K562 (cell line): ENCODE measurements around the gene CCDC90B. TPM values are rescaled to one million over a fixed set of nuclear protein-coding genes. Genes with fewer than 3 reads are reported as not detected.

Experiments
- ATAC-seq: fragments of 200-7000 bp; cut with Tn5 transposase; 3 replicates; pipeline ENCODE4 v1.9.1; 2020; ENCODE audit warnings: moderate library complexity
- BruUV-seq: library from RNA; stranded (reverse); fragments of 400-500 nt; replicated peaks from 2 replicates; lab custom pipeline; 2021; lab: Mats Ljungman, UMichigan
- CTCF ChIA-PET: fragments of 300-600 bp; formaldehyde crosslinking; extraction: SDS; loops from one replicate; lab custom pipeline; 2021; ENCODE audit warnings: low intra/inter-chr PET ratio; lab: Yijun Ruan, JAX
- POLR2A ChIA-PET: fragments of 300-600, 350-650 bp; sonication (Branson Sonifier 250); formaldehyde crosslinking; extraction: SDS; loops from one replicate; lab custom pipeline; 2021; ENCODE audit warnings: antibody characterized with exemption, inconsistent platforms; lab: Yijun Ruan, JAX
- DNase-seq, 4 experiments: peaks; one replicate each; pipeline versions ENCODE4 v3.0.0 to v3.0.0-alpha.2; 2011 to 2018; ENCODE audit warnings: low spot score in 3 of 4, mixed read lengths in 3 of 4; ENCODE audit errors: extremely low read depth in 1 of 4
- FAIRE-seq: peaks from 2 replicates; lab custom pipeline; 2011; peaks lifted over from hg19 to GRCh38; lab: Jason Lieb, UNC
- H2AFZ ChIP-seq: 2 replicates; pipeline ENCODE4 v1.6.0; 2011; ENCODE audit warnings: low read depth, low read length, control low read depth, inconsistent platforms
- H3K27ac ChIP-seq: fragments of 200-600 bp; 3 replicates; pipeline ENCODE4 v1.8.0; 2011; ENCODE audit warnings: low read depth, mild to moderate bottlenecking, control low read depth, inconsistent platforms, low read length, moderate library complexity, mixed read lengths; ENCODE audit errors: extremely low read depth
- H3K27me3 ChIP-seq, 2 experiments: fragments of 300-600 bp in 1 of 2; 2 replicates in 1 of 2; 3 replicates in 1 of 2; pipeline versions ENCODE4 v1.6.0 to v1.8.0; 2011; ENCODE audit warnings: inconsistent platforms in 2 of 2, low read length in 2 of 2, mild to moderate bottlenecking in 1 of 2, mixed read lengths in 1 of 2, moderate library complexity in 1 of 2; ENCODE audit not compliant: control insufficient read depth in 2 of 2, insufficient read depth in 2 of 2
- H3K36me3 ChIP-seq: fragments of 300-600 bp; 3 replicates; pipeline ENCODE4 v1.8.0; 2011; ENCODE audit warnings: mild to moderate bottlenecking, low read length, inconsistent platforms; ENCODE audit not compliant: control insufficient read depth, insufficient read depth
- H3K4me1 ChIP-seq, 2 experiments: fragments of 200-600 bp in 1 of 2; replicated peaks in 1 of 2; 2 replicates in 1 of 2; 3 replicates in 1 of 2; pipeline versions ENCODE4 v1.5.1 to v1.8.0; 2011; ENCODE audit warnings: inconsistent platforms in 2 of 2, low read length in 2 of 2, mild to moderate bottlenecking in 1 of 2, mixed read lengths in 1 of 2, moderate library complexity in 1 of 2; ENCODE audit not compliant: control insufficient read depth in 2 of 2, insufficient read depth in 2 of 2
- H3K4me2 ChIP-seq: 2 replicates; pipeline ENCODE4 v1.6.1; 2011; ENCODE audit warnings: low read length, control low read depth, inconsistent platforms, mixed read lengths; ENCODE audit not compliant: insufficient read depth
- H3K4me3 ChIP-seq: fragments of 200-600 bp; sonication (generic), shearing (Covaris generic); 2 replicates; pipeline ENCODE4 v1.5.1; 2016; ENCODE audit warnings: control low read depth, inconsistent platforms
- H3K79me2 ChIP-seq: fragments of 200-600 bp; 3 replicates; pipeline ENCODE4 v1.8.0; 2011; ENCODE audit warnings: low read length, inconsistent platforms; ENCODE audit not compliant: control insufficient read depth, insufficient read depth
- H3K9ac ChIP-seq, 2 experiments: 2 replicates each; pipeline versions ENCODE4 v1.6.0 to v1.6.1; 2011; ENCODE audit warnings: low read depth in 2 of 2, low read length in 2 of 2, control low read depth in 1 of 2, inconsistent platforms in 1 of 2, mild to moderate bottlenecking in 1 of 2, mixed read lengths in 1 of 2; ENCODE audit not compliant: insufficient read depth in 1 of 2
- H3K9me1 ChIP-seq: one replicate; pipeline ENCODE4 v1.6.0; 2011; ENCODE audit warnings: inconsistent platforms, mild to moderate bottlenecking, low read length, moderate library complexity; ENCODE audit not compliant: control insufficient read depth, insufficient read depth
- H3K9me3 ChIP-seq: replicated peaks from 2 replicates; pipeline ENCODE4 v1.5.1; 2011; ENCODE audit warnings: low read depth, low read length, inconsistent platforms; ENCODE audit not compliant: control insufficient read depth, insufficient read depth
- H4K20me1 ChIP-seq: replicated peaks from 2 replicates; pipeline ENCODE4 v1.6.1; 2011; ENCODE audit warnings: low read length, inconsistent platforms, mixed read lengths; ENCODE audit not compliant: control insufficient read depth, insufficient read depth
- CHD4 ChIP-seq: fragments of 200-600 bp; sonication (generic); IDR thresholded peaks from 3 replicates; pipeline ENCODE4 v1.6.1; 2012; ENCODE audit warnings: low read depth, mild to moderate bottlenecking, mixed read lengths, low read length, inconsistent platforms; ENCODE audit not compliant: insufficient read depth, insufficient replicate concordance, poor library complexity, severe bottlenecking
- KLF6 ChIP-seq: fragments of 250-450 bp; sonication (Bioruptor Pico); IDR thresholded peaks from 2 replicates; pipeline ENCODE4 v1.4.0; 2020; ENCODE audit warnings: mild to moderate bottlenecking, moderate library complexity, borderline replicate concordance
- NR2F6 ChIP-seq: fragments of 450-650 bp; formaldehyde crosslinking; IDR thresholded peaks from 2 replicates; pipeline ENCODE4 v1.4.0; 2020; ENCODE audit warnings: mild to moderate bottlenecking
- NUFIP1 ChIP-seq: fragments of 450-650 bp; IDR thresholded peaks from 2 replicates; pipeline ENCODE4 v1.6.1; 2018; ENCODE audit not compliant: partially characterized antibody
- POLR2G ChIP-seq: fragments of 200-400 bp; formaldehyde crosslinking; IDR thresholded peaks from 2 replicates; pipeline ENCODE4 v1.6.1; 2017; ENCODE audit warnings: low read depth, mild to moderate bottlenecking, antibody characterized with exemption, low read length, moderate library complexity
- RCOR1 ChIP-seq, 2 experiments: IDR thresholded peaks; 2 replicates each; pipeline ENCODE4 v1.6.1; 2012; ENCODE audit warnings: low read depth in 2 of 2, low read length in 2 of 2, borderline replicate concordance in 1 of 2, improper control_type of control experiment in 1 of 2
- SIN3A ChIP-seq, 2 experiments: fragments of 150-350 bp in 1 of 2; IDR thresholded peaks; 2 replicates each; pipeline ENCODE4 v1.6.1; 2011 to 2016; ENCODE audit warnings: borderline replicate concordance in 2 of 2, low read depth in 2 of 2, low read length in 2 of 2, mild to moderate bottlenecking in 2 of 2, moderate library complexity in 2 of 2; ENCODE audit not compliant: control insufficient read depth in 1 of 2
- SMARCA4 ChIP-seq: fragments of 450-650 bp; IDR thresholded peaks from 2 replicates; pipeline ENCODE4 v1.6.1; 2016
- SMARCB1 ChIP-seq: IDR thresholded peaks from 2 replicates; pipeline ENCODE4 v1.6.1; 2011; ENCODE audit warnings: improper control_type of control experiment, low read depth; ENCODE audit not compliant: insufficient read length
- SRSF7 ChIP-seq: fragments of 200-400 bp; formaldehyde crosslinking; optimal IDR thresholded peaks from 2 replicates; pipeline ENCODE3; 2017; ENCODE audit warnings: mild to moderate bottlenecking, low read depth, low read length
- STAT5B ChIP-seq: fragments of 250-450 bp; sonication (Bioruptor Pico); IDR thresholded peaks from 2 replicates; pipeline ENCODE4 v1.8.0; 2021; ENCODE audit warnings: mild to moderate bottlenecking, inconsistent platforms
- TRIM24 ChIP-seq, 2 experiments: fragments of 450-650 bp; IDR thresholded peaks; 2 replicates each; pipeline ENCODE4 v1.6.1; 2016
- ZBTB2 ChIP-seq: fragments of 450-650 bp; IDR thresholded peaks from 2 replicates; pipeline ENCODE4 v1.6.1; 2016; ENCODE audit warnings: antibody characterized with exemption
- ZNF239 ChIP-seq: fragments of 250-450 bp; sonication (Bioruptor Pico); IDR thresholded peaks from 2 replicates; pipeline ENCODE4 v1.4.0; 2020; ENCODE audit warnings: mild to moderate bottlenecking
- ZNF274 ChIP-seq: IDR thresholded peaks from 2 replicates; pipeline ENCODE4 v1.6.1; 2011; ENCODE audit warnings: low read depth, mild to moderate bottlenecking, low read length, moderate library complexity, borderline replicate concordance
- ZNF583 ChIP-seq: fragments of 250-450 bp; sonication (Bioruptor Pico); IDR thresholded peaks from 2 replicates; pipeline ENCODE4 v1.4.0; 2020
- ZNF696 ChIP-seq: fragments of 250-450 bp; sonication (Bioruptor Pico); conservative IDR thresholded peaks from 2 replicates; pipeline ENCODE4 v1.4.0; 2020; ENCODE audit warnings: mild to moderate bottlenecking, moderate library complexity
- ZZZ3 ChIP-seq: fragments of 450-650 bp; IDR thresholded peaks from 2 replicates; pipeline ENCODE4 v1.6.1; 2016; ENCODE audit warnings: antibody characterized with exemption, mild to moderate bottlenecking, moderate library complexity
- WGBS: fragments of 100-300 bp; shearing (Covaris generic); methylation state at CpG from one replicate; pipeline ENCODE4 v1.1.6; 2016; ENCODE audit warnings: low coverage, mixed read lengths; ENCODE audit not compliant: insufficient coverage; ENCODE audit errors: missing lambda C conversion rate; 5-methylcytosine and 5-hydroxymethylcytosine counted together
- in situ Hi-C: fragments of 300-500 bp; cut with MboI; formaldehyde crosslinking; loops from 4 replicates; pipeline ENCODE4 v1.15.0; 2018; ENCODE audit warnings: inconsistent platforms, mixed read lengths
- intact Hi-C: fragments of 100-400 bp; cut with micrococcal nuclease; formaldehyde crosslinking; loops from 2 replicates; pipeline ENCODE4 v1.14.2; 2022
- polyA plus RNA-seq, 8 experiments: library from polyadenylated mRNA; depleted of rRNA in 4 of 8; stranded (reverse) in 5 of 8; unstranded in 3 of 8; fragments of >200 nt; fragmentation: Nextera tagmentation in 2 of 8; fragmentation: Illumina TruSeq in 1 of 8; extraction: Ambion mirVana in 2 of 8; extraction: Trizol in 1 of 8; gene quantifications; 2 replicates each; pipeline versions ENCODE4 v1.2.1 to v1.2.3, GENCODE V29; 2011 to 2014; ENCODE audit warnings: inconsistent platforms in 1 of 8, missing spikeins in 1 of 8
- total RNA-seq, 7 experiments: library from RNA; depleted of rRNA in 6 of 7; stranded (reverse); fragments of >200 nt in 6 of 7; fragmentation: Illumina TruSeq in 2 of 7; extraction: Trizol in 2 of 7; gene quantifications; 2 replicates each; pipeline versions ENCODE4 v1.2.1 to v1.2.3, GENCODE V29; 2011 to 2021; ENCODE audit warnings: low replicate concordance in 1 of 7
- TF ChIP-seq, protein P1 (sequence below), 2 experiments: fragments of 200-800 bp in 1 of 2; sonication (Bioruptor generic) in 1 of 2; sonication (generic) in 1 of 2; formaldehyde crosslinking in 1 of 2; IDR thresholded peaks in 1 of 2; conservative IDR thresholded peaks in 1 of 2; 2 replicates each; pipeline versions ENCODE4 v1.5.0 to v1.6.1; 2016 to 2020; ENCODE audit warnings: missing compliant biosample characterization in 1 of 2, missing genetic modification characterization in 1 of 2, missing genetic modification reagents in 1 of 2
- TF ChIP-seq, protein P2 (sequence below): sonication (generic); formaldehyde crosslinking; IDR thresholded peaks from 2 replicates; pipeline ENCODE4 v1.8.0; 2023; ENCODE audit warnings: mild to moderate bottlenecking, missing genetic modification reagents

The CCDC90B gene
- total and polyA plus RNA-seq, 9 of the 15 experiments (the other 6 are each of a cell fraction or from before 2014, with no cell fraction given) = 26.6 to 63.6 (median 51.8) TPM

GRCh38 chr11:83287631-83288030 lies 1.5 kb upstream of the CCDC90B start:
- no peaks in the 10 kb centered on the region for H3K9me1 ChIP-seq
- peak overlapping the region in 1 of 2 experiments; percentile 24; a peak in 2 of 4 replicates for H3K9ac ChIP-seq
- 30% methylated on average over 4 of the region's 6 CpGs for WGBS
- no TSS peak for BruUV-seq
- CTCF ChIA-PET = no interaction called here
- peak in 2 of 4 experiments; percentile 47 to 82 for DNase-seq
- H3K27ac ChIP-seq = peak overlapping the region; percentile 38; the same call in 2 of the 3 replicates
- H3K27me3 ChIP-seq = no peaks in the 10 kb centered on the region
- POLR2A ChIA-PET = interaction anchor here (0.6 kb wide), 2 partner anchors 35 to 202 kb away, joined by 3 read pairs; no protein-coding TSS in a partner anchor
- ATAC-seq = peak; percentile 24
- H3K4me1 ChIP-seq = peaks cover 6 to 11% of the 10 kb centered on the region in 2 experiments; a peak in 4 of 5 replicates
- H3K4me2 ChIP-seq = peak overlapping the region; percentile 43
- H3K9me3 ChIP-seq = no peaks in the 10 kb centered on the region
- in situ Hi-C loops (no loop called here), intact Hi-C loops (loop anchor here (2.0 kb wide), 1 partner anchor 131 kb away; the partner anchor contains the start of gene PCF11)
- H2AFZ ChIP-seq = peak overlapping the region; percentile 90
- peaks cover 29% of the 10 kb centered on the region for H3K79me2 ChIP-seq
- H3K36me3 ChIP-seq = peaks cover 4% of the 10 kb centered on the region; the same call in 1 of the 3 replicates
- H4K20me1 ChIP-seq = no peaks in the 10 kb centered on the region
- no peak overlapping the region for H3K4me3 ChIP-seq
- FAIRE-seq = no peak
- TF ChIP-seq NR2F6 (CRISPR knock-in tag) = no peak
- no peak for TF ChIP-seq SRSF7
- TF ChIP-seq, protein P1, sequence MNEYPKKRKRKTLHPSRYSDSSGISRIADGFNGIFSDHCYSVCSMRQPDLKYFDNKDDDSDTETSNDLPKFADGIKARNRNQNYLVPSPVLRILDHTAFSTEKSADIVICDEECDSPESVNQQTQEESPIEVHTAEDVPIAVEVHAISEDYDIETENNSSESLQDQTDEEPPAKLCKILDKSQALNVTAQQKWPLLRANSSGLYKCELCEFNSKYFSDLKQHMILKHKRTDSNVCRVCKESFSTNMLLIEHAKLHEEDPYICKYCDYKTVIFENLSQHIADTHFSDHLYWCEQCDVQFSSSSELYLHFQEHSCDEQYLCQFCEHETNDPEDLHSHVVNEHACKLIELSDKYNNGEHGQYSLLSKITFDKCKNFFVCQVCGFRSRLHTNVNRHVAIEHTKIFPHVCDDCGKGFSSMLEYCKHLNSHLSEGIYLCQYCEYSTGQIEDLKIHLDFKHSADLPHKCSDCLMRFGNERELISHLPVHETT (CRISPR knock-in tag; conservative IDR thresholded peaks at IDR 0.05 in 1 of 2, IDR thresholded peaks at IDR 0.05 in 1 of 2) = no peak
- 0 out of 2 replicates have a peak, but pooled peaks have one; percentile 17 for TF ChIP-seq SMARCA4
- no peak for TF ChIP-seq KLF6 (CRISPR knock-in tag)
- TF ChIP-seq ZNF274 = no peak
- TF ChIP-seq ZZZ3 = no peak
- TF ChIP-seq ZNF583 (CRISPR knock-in tag) = no peak
- TF ChIP-seq NUFIP1 = no peak
- no peak for TF ChIP-seq RCOR1 (IDR thresholded peaks at IDR 0.05; ENCODE audit: borderline replicate concordance in 1 of 2, low read depth in 2 of 2, low read length in 2 of 2)
- no peak for TF ChIP-seq CHD4
- TF ChIP-seq POLR2G = no peak
- no peak for TF ChIP-seq STAT5B (CRISPR knock-in tag)
- no peak for TF ChIP-seq ZNF696
- no peak for TF ChIP-seq SMARCB1
- TF ChIP-seq, protein P2, sequence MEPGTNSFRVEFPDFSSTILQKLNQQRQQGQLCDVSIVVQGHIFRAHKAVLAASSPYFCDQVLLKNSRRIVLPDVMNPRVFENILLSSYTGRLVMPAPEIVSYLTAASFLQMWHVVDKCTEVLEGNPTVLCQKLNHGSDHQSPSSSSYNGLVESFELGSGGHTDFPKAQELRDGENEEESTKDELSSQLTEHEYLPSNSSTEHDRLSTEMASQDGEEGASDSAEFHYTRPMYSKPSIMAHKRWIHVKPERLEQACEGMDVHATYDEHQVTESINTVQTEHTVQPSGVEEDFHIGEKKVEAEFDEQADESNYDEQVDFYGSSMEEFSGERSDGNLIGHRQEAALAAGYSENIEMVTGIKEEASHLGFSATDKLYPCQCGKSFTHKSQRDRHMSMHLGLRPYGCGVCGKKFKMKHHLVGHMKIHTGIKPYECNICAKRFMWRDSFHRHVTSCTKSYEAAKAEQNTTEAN (CRISPR knock-in tag) = no peak
- TF ChIP-seq ZNF239 (CRISPR knock-in tag) = no peak
- no peak for TF ChIP-seq TRIM24 (IDR thresholded peaks at IDR 0.05)
- TF ChIP-seq ZBTB2 = no peak
- TF ChIP-seq SIN3A (IDR thresholded peaks at IDR 0.05; ENCODE audit: borderline replicate concordance in 2 of 2, control insufficient read depth in 1 of 2, low read depth in 2 of 2, low read length in 2 of 2) = no peak
